Measurements from ENCODE around the gene CMIP. TPM values are rescaled to one million over a fixed set of nuclear protein-coding genes. Genes with fewer than 3 reads are reported as not detected.

The CMIP gene
- polyA plus RNA-seq, 1 donor from 2014 or later: 15.1 TPM

DNA sequence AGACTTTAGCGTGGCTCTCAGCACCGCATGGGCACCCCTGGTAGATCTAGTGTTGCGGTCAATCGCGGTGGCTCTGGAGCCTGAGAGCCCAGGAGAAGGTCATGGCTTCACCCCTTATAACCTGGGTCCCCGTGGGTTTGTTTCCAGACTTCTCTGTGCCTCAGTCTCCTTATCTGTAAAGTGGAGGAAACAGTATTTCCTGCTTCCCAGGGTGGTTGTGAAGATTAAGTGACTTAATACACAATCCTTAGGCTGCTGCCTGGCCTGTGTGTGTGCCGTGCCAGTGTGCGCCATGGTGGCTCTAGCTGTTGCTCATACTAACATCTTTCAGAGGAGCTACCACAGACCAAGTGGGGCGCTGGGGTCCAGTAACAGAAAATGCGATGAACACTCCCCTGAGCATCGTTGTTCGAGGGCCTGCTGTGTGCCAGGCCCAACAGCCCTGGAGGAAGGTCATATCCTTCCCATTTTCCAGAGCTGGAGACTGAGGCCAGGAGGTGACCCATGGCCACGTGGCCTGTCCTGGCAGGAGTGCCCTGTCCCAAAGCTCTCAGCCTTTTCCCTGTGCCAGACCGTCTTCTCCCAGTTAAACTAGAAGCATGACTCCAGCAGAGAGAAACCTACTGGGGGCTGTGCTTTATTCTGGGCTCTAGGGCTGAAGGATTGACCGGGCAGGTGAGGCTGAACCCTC is 70.1 kb downstream of the CMIP start:
- H3K36me3 ChIP-seq (ENCODE audit: insufficient read depth, low read length): peaks cover 6% of the 10 kb centered on the region
- H3K9ac ChIP-seq (ENCODE audit: low read length): no peak overlapping the region
- no peaks in the 10 kb centered on the region for H3F3A ChIP-seq (ENCODE audit: insufficient read depth, low read length, poor library complexity, severe bottlenecking)
- H3K4me3 ChIP-seq (ENCODE audit: low read length): no peak overlapping the region
- no peak overlapping the region for H2AFZ ChIP-seq (ENCODE audit: low read depth, low read length)
- no peak overlapping the region for H3K4me2 ChIP-seq (ENCODE audit: low read length)
- H3K9me3 ChIP-seq (ENCODE audit: low read length): no peaks in the 10 kb centered on the region
- no peak for TF ChIP-seq POLR2AphosphoS5 (IDR thresholded peaks at IDR 0.05)
- TF ChIP-seq EP300 (conservative IDR thresholded peaks at IDR 0.05; ENCODE audit: poor library complexity, severe bottlenecking): no peak
- TF ChIP-seq SMC3 (conservative IDR thresholded peaks at IDR 0.05; ENCODE audit: poor library complexity): no peak
- no peak for TF ChIP-seq TAF1 (IDR thresholded peaks at IDR 0.05; ENCODE audit: low read depth)
- no peak for TF ChIP-seq EZH2 (IDR thresholded peaks at IDR 0.05; ENCODE audit: borderline replicate concordance, insufficient read depth, low read length, poor library complexity, severe bottlenecking)
- TF ChIP-seq, protein P1, sequence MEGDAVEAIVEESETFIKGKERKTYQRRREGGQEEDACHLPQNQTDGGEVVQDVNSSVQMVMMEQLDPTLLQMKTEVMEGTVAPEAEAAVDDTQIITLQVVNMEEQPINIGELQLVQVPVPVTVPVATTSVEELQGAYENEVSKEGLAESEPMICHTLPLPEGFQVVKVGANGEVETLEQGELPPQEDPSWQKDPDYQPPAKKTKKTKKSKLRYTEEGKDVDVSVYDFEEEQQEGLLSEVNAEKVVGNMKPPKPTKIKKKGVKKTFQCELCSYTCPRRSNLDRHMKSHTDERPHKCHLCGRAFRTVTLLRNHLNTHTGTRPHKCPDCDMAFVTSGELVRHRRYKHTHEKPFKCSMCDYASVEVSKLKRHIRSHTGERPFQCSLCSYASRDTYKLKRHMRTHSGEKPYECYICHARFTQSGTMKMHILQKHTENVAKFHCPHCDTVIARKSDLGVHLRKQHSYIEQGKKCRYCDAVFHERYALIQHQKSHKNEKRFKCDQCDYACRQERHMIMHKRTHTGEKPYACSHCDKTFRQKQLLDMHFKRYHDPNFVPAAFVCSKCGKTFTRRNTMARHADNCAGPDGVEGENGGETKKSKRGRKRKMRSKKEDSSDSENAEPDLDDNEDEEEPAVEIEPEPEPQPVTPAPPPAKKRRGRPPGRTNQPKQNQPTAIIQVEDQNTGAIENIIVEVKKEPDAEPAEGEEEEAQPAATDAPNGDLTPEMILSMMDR (IDR thresholded peaks at IDR 0.05; ENCODE audit: poor library complexity, severe bottlenecking): no peak
- H3K27me3 ChIP-seq (ENCODE audit: insufficient read depth, low read depth, low read length): no peaks in the 10 kb centered on the region
- peaks cover 67% of the 10 kb centered on the region for H3K79me2 ChIP-seq (replicated peaks; ENCODE audit: insufficient read depth, low read length)
- H4K20me1 ChIP-seq (ENCODE audit: insufficient read depth): no peaks in the 10 kb centered on the region
- peak overlapping the region; percentile 39 for H3K27ac ChIP-seq (ENCODE audit: low read length)
- H3K9me2 ChIP-seq (ENCODE audit: insufficient read depth, low read length): no peaks in the 10 kb centered on the region

DNA sequence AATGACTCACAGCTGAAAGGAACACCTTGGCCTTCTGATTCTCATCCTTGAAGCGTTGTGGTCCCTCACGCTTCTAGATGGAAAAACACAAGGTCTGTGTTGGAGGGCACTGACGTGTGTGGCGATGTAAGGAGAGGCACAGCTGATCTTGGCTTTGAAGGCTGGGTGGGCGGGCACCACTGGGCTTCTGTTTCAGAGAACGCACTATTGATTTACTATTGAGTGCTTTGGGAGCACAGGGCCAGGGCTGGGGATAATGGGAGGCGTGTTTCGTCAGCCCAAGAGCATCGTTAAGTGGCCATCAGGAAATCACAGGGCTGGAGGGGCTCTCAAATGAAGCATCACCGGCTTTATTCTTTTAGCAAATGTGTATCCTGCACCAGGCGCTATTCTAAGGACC is 70.7 kb downstream of the CMIP start:
- no peak overlapping the region for H3K9ac ChIP-seq (ENCODE audit: low read length)
- H3K4me2 ChIP-seq (ENCODE audit: low read length): no peak overlapping the region
- H2AFZ ChIP-seq (ENCODE audit: low read depth, low read length): no peak overlapping the region
- H3F3A ChIP-seq (ENCODE audit: insufficient read depth, low read length, poor library complexity, severe bottlenecking): no peaks in the 10 kb centered on the region
- peaks cover 67% of the 10 kb centered on the region for H3K79me2 ChIP-seq (replicated peaks; ENCODE audit: insufficient read depth, low read length)
- no peaks in the 10 kb centered on the region for H3K9me3 ChIP-seq (ENCODE audit: low read length)
- no peaks in the 10 kb centered on the region for H3K27me3 ChIP-seq (ENCODE audit: insufficient read depth, low read depth, low read length)
- no peaks in the 10 kb centered on the region for H4K20me1 ChIP-seq (ENCODE audit: insufficient read depth)
- no peaks in the 10 kb centered on the region for H3K9me2 ChIP-seq (ENCODE audit: insufficient read depth, low read length)
- H3K27ac ChIP-seq (ENCODE audit: low read length): peak overlapping the region; percentile 39
- TF ChIP-seq RAD21 (conservative IDR thresholded peaks at IDR 0.05) (no peak), TAF1 (IDR thresholded peaks at IDR 0.05; ENCODE audit: low read depth) (no peak), EP300 (conservative IDR thresholded peaks at IDR 0.05; ENCODE audit: poor library complexity, severe bottlenecking) (no peak), EZH2 (IDR thresholded peaks at IDR 0.05; ENCODE audit: borderline replicate concordance, insufficient read depth, low read length, poor library complexity, severe bottlenecking) (no peak), POLR2AphosphoS5 (IDR thresholded peaks at IDR 0.05) (no peak), MXI1 (conservative IDR thresholded peaks at IDR 0.05; ENCODE audit: poor library complexity, severe bottlenecking) (no peak), SMC3 (conservative IDR thresholded peaks at IDR 0.05; ENCODE audit: poor library complexity) (no peak)
- TF ChIP-seq, protein P2, sequence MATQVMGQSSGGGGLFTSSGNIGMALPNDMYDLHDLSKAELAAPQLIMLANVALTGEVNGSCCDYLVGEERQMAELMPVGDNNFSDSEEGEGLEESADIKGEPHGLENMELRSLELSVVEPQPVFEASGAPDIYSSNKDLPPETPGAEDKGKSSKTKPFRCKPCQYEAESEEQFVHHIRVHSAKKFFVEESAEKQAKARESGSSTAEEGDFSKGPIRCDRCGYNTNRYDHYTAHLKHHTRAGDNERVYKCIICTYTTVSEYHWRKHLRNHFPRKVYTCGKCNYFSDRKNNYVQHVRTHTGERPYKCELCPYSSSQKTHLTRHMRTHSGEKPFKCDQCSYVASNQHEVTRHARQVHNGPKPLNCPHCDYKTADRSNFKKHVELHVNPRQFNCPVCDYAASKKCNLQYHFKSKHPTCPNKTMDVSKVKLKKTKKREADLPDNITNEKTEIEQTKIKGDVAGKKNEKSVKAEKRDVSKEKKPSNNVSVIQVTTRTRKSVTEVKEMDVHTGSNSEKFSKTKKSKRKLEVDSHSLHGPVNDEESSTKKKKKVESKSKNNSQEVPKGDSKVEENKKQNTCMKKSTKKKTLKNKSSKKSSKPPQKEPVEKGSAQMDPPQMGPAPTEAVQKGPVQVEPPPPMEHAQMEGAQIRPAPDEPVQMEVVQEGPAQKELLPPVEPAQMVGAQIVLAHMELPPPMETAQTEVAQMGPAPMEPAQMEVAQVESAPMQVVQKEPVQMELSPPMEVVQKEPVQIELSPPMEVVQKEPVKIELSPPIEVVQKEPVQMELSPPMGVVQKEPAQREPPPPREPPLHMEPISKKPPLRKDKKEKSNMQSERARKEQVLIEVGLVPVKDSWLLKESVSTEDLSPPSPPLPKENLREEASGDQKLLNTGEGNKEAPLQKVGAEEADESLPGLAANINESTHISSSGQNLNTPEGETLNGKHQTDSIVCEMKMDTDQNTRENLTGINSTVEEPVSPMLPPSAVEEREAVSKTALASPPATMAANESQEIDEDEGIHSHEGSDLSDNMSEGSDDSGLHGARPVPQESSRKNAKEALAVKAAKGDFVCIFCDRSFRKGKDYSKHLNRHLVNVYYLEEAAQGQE (IDR thresholded peaks at IDR 0.05; ENCODE audit: borderline replicate concordance): no peak
- TF ChIP-seq, protein P1 (IDR thresholded peaks at IDR 0.05; ENCODE audit: poor library complexity, severe bottlenecking): no peak
- H3K4me3 ChIP-seq (ENCODE audit: low read length): no peak overlapping the region
- H3K36me3 ChIP-seq (ENCODE audit: insufficient read depth, low read length): peaks cover 6% of the 10 kb centered on the region
